Measurements from ENCODE around the gene HSPA12B. TPM values are rescaled to one million over a fixed set of nuclear protein-coding genes. Genes with fewer than 3 reads are reported as not detected.

HSPA12B gene
- total and polyA plus RNA-seq, 2 of the 4 experiments (the other 2 are of a cell fraction) = not detected

DNA sequence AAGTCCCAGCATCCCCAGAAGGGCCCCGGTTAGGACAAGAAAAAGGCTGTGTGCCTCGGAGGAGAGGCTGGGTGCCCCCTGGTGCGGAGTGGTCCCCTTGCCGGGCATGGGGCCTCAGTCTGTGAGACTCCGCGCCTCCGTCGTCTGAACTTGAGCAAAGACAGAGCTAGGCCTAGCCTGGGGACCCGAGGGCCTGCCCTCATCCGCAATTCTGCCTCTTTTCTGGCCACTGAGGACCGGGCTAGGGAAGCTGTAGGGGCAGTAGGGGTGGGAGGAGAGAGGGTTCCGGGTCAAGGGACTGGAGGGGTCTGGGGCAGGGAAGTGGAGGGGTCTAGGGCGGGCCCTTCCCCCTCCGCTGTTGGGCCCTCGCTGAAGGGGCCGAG is 550 bp upstream of the HSPA12B start:
- Histone ChIP-seq H3K79me1 (ENCODE audit: low read depth in 1 of 2, low read length in 2 of 2) (no peaks in the 10 kb centered on the region), H3K9me1 (ENCODE audit: insufficient read depth, low read length) (peaks cover 2% of the 10 kb centered on the region; the same call in 1 of the 2 replicates), H4K20me1 (ENCODE audit: insufficient read depth, low read length) (no peaks in the 10 kb centered on the region), H2AFZ (replicated peaks; ENCODE audit: low read length, poor library complexity) (no peak overlapping the region), H3K4me3 (ENCODE audit: insufficient read depth, low read depth, low read length) (no peak overlapping the region), H3K4ac (ENCODE audit: low read depth, low read length) (no peak overlapping the region), H3K36me3 (ENCODE audit: control insufficient read depth, insufficient read depth, low read length) (no peaks in the 10 kb centered on the region), H4K5ac (ENCODE audit: low read depth, low read length) (no peak overlapping the region), H3K27ac (ENCODE audit: insufficient read depth, low read length) (no peak overlapping the region), H2BK15ac (ENCODE audit: low read depth, low read length) (no peak overlapping the region), H2BK120ac (ENCODE audit: low read depth, low read length) (no peak overlapping the region), H3K23ac (ENCODE audit: low read depth, low read length) (no peak overlapping the region), H2AK5ac (ENCODE audit: low read depth, low read length) (no peak overlapping the region), H3K9me3 (ENCODE audit: control insufficient read depth, insufficient read depth, low read length) (no peaks in the 10 kb centered on the region), H3K27me3 (ENCODE audit: control insufficient read depth, insufficient read depth, low read length) (peaks cover 76% of the 10 kb centered on the region), H2BK20ac (ENCODE audit: low read depth, low read length) (no peak overlapping the region), H3K56ac (ENCODE audit: extremely low read depth, insufficient read depth, low read length) (no peak overlapping the region), H3K4me1 (ENCODE audit: control insufficient read depth, insufficient read depth, low read length) (no peaks in the 10 kb centered on the region), H3K18ac (ENCODE audit: low read depth, low read length) (no peak overlapping the region), H3K4me2 (ENCODE audit: low read depth, low read length) (no peak overlapping the region), H4K8ac (ENCODE audit: low read depth in 2 of 2, low read length in 2 of 2) (no peak overlapping the region), H2BK5ac (ENCODE audit: low read depth, low read length, poor library complexity, severe bottlenecking) (no peak overlapping the region), H3K14ac (replicated peaks; ENCODE audit: low read depth, low read length) (no peak overlapping the region), H3K9ac (ENCODE audit: low read depth, low read length) (no peak overlapping the region), H4K91ac (ENCODE audit: insufficient read depth, low read depth, low read length) (no peak overlapping the region), H2AK9ac (replicated peaks; ENCODE audit: low read depth, low read length, poor library complexity) (peak overlapping the region; percentile 72)
- dilution Hi-C loops (cut with HindIII; ENCODE audit: low sequenced_read_pairs, unreplicated experiment) (no loop called here), intact Hi-C loops (cut with micrococcal nuclease) (no loop called here), in situ Hi-C loops (cut with MboI; ENCODE audit: low sequenced_read_pairs) (no loop called here)
- CTCF ChIA-PET = no interaction called here
- WGBS, 2 experiments (ENCODE audit: extremely low coverage in 2 of 2, insufficient read length in 1 of 2) = 84% methylated on average over 5 of the region's 16 CpGs; no CpG with 5 or more reads in 1 of the 2 experiments
- POLR2A ChIA-PET (ENCODE audit: unreplicated experiment) = no interaction called here
- TF ChIP-seq CEBPB (IDR thresholded peaks at IDR 0.05; ENCODE audit: low read depth, low read length) (no peak), NFE2L2 (IDR thresholded peaks at IDR 0.05; ENCODE audit: low read depth, low read length) (no peak), POLR2A (IDR thresholded peaks at IDR 0.05; ENCODE audit: low read depth, low read length) (no peak), CHD1 (IDR thresholded peaks at IDR 0.05; ENCODE audit: low read depth, low read length) (no peak), MAZ (IDR thresholded peaks at IDR 0.05; ENCODE audit: borderline replicate concordance, low read depth, low read length) (no peak), FOS (IDR thresholded peaks at IDR 0.05; ENCODE audit: low read depth, low read length) (no peak), RCOR1 (IDR thresholded peaks at IDR 0.05; ENCODE audit: insufficient replicate concordance, low read length) (no peak), BHLHE40 (IDR thresholded peaks at IDR 0.05; ENCODE audit: low read depth, low read length) (no peak), MXI1 (IDR thresholded peaks at IDR 0.05; ENCODE audit: borderline replicate concordance, low read depth, low read length) (no peak), SMC3 (IDR thresholded peaks at IDR 0.05; ENCODE audit: low read depth, low read length) (no peak), MAFK (IDR thresholded peaks at IDR 0.05; ENCODE audit: low read depth, low read length) (no peak), RFX5 (IDR thresholded peaks at IDR 0.05; ENCODE audit: low read depth, low read length) (no peak), RAD21 (IDR thresholded peaks at IDR 0.05; ENCODE audit: low read length) (no peak), ELK1 (IDR thresholded peaks at IDR 0.05; ENCODE audit: borderline replicate concordance, low read depth, low read length) (no peak)
- TF ChIP-seq, protein P1, sequence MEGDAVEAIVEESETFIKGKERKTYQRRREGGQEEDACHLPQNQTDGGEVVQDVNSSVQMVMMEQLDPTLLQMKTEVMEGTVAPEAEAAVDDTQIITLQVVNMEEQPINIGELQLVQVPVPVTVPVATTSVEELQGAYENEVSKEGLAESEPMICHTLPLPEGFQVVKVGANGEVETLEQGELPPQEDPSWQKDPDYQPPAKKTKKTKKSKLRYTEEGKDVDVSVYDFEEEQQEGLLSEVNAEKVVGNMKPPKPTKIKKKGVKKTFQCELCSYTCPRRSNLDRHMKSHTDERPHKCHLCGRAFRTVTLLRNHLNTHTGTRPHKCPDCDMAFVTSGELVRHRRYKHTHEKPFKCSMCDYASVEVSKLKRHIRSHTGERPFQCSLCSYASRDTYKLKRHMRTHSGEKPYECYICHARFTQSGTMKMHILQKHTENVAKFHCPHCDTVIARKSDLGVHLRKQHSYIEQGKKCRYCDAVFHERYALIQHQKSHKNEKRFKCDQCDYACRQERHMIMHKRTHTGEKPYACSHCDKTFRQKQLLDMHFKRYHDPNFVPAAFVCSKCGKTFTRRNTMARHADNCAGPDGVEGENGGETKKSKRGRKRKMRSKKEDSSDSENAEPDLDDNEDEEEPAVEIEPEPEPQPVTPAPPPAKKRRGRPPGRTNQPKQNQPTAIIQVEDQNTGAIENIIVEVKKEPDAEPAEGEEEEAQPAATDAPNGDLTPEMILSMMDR (conservative IDR thresholded peaks at IDR 0.05; ENCODE audit: low read depth, low read length) = no peak
- TF ChIP-seq, protein P2, sequence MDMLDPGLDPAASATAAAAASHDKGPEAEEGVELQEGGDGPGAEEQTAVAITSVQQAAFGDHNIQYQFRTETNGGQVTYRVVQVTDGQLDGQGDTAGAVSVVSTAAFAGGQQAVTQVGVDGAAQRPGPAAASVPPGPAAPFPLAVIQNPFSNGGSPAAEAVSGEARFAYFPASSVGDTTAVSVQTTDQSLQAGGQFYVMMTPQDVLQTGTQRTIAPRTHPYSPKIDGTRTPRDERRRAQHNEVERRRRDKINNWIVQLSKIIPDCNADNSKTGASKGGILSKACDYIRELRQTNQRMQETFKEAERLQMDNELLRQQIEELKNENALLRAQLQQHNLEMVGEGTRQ (IDR thresholded peaks at IDR 0.05; ENCODE audit: low read depth, low read length) = no peak
- BruUV-seq (replicated peaks) = no TSS peak
- DNase-seq (no peak), ATAC-seq (ENCODE audit: low read depth) (no peak)

Data from IMR-90 (cell line).